Measurements from ENCODE around the gene KIAA1549. TPM values are rescaled to one million over a fixed set of nuclear protein-coding genes. Genes with fewer than 3 reads are reported as not detected.

KIAA1549 gene
- total RNA-seq, 4 donors from 2014 or later: 0.27 to 2.8 (median 0.78) TPM

DNA sequence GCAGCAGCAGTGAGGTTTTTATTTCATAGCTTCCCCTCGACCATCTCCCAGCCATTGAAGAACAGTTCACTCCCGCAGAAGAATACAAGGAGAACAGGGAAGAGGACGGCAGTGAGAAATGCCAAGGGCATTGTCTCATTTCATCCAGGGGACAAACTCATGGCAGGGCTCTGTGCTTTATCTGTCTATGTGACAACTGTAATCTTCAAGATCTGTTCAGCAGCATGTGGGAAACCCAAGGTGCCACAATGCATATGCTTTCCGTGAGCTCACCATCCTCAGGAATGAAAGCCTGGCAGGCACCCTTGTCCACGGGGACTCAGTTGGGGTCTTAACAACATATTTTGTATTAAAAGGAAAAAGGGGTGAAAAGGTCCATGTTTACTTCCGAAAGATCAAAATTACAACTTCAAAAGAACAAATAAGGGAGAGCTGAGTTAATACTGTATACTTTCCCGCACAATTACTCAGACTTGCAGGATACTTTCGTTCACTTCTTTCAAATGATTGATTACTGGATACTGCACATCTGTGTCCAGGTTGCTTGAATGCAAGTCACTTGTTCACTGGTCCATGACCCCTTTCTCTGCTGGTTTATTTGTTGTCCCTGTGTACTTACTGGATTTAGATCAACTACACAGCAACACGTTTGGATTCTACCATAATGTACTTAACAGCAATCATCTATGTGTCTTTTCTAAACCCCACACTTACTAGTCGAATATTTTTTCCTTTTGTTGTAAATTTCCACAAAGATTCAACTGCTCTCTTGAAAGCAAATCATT is 93.1 kb downstream of the KIAA1549 start:
- no peak for DNase-seq (ENCODE audit: low spot score in 2 of 2)
- intact Hi-C loops (cut with DNase I; ENCODE audit: low total_unique reads): no loop called here
- WGBS, 2 donors: 82 to 89% methylated on average over 10 of the region's 10 CpGs

DNA sequence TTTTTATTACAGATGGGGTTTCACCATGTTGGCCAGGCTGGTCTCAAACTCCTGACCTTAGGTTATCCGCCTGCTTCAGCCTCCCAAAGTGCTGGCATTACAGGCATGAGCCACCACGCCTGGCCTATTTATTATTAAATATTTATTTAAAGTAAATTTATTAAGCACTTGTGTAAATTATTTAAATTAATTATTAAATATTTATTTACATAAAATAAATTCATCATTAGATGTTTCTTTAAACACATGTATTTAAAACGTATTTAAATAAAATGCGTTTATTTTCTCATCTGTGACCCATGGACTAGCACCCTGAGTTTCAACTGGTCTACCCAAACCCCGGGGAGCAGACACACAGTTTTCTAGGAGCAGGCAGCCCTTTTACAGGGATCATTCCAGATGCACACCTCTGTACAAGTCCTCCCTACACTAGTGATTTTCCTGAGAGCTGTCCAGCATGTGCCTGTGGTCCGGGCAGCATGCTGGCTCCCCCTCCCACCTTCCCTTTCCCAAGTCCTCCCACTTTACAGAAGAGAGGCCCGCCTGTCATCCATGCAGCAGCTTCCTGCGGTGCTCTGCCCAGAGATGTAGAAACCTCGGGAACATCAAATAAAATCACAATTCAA is 94.0 kb downstream of the KIAA1549 start:
- intact Hi-C loops (cut with DNase I; ENCODE audit: low total_unique reads): no loop called here
- 89 to 90% methylated on average over 9 of the region's 9 CpGs for whole genome bisulfite sequencing, 2 donors
- no peak overlapping the region for H3K4me3 ChIP-seq (ENCODE audit: low read depth, poor library complexity, severe bottlenecking)
- no peak for DNase-seq (ENCODE audit: low spot score in 2 of 2)
- TF ChIP-seq POLR2A (IDR thresholded peaks at IDR 0.05): no peak
- TF ChIP-seq, protein P1, sequence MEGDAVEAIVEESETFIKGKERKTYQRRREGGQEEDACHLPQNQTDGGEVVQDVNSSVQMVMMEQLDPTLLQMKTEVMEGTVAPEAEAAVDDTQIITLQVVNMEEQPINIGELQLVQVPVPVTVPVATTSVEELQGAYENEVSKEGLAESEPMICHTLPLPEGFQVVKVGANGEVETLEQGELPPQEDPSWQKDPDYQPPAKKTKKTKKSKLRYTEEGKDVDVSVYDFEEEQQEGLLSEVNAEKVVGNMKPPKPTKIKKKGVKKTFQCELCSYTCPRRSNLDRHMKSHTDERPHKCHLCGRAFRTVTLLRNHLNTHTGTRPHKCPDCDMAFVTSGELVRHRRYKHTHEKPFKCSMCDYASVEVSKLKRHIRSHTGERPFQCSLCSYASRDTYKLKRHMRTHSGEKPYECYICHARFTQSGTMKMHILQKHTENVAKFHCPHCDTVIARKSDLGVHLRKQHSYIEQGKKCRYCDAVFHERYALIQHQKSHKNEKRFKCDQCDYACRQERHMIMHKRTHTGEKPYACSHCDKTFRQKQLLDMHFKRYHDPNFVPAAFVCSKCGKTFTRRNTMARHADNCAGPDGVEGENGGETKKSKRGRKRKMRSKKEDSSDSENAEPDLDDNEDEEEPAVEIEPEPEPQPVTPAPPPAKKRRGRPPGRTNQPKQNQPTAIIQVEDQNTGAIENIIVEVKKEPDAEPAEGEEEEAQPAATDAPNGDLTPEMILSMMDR (IDR thresholded peaks at IDR 0.05): no peak

More for the DNA sequence above, 93.1 kb downstream of the KIAA1549 start:
- no peak overlapping the region for H3K4me3 ChIP-seq (ENCODE audit: low read depth, poor library complexity, severe bottlenecking)
- TF ChIP-seq, protein P1 (IDR thresholded peaks at IDR 0.05): no peak
- no peak for TF ChIP-seq POLR2A (IDR thresholded peaks at IDR 0.05)

DNA sequence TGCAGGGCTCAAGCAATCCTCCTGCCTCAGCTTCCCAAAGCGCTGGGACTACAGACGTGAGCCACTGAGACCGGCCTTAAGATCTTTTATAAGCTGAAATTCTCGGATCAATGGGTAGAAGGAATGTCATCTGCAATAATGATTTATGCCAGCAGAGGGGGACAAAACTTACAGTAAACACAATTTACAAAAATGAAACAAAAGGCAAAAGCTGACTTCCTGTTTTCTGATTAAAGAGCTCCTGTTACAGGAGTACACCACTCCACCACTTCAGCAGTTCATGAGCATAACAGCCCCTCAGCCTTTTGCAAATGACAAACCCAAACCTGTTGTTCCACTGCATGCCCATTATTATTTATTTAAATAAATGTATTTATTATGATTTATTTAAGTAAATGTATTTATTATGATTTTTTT is 94.7 kb downstream of the KIAA1549 start:
- DNase-seq (ENCODE audit: low spot score in 2 of 2): peak in 1 of 2 donors; percentile 58
- TF ChIP-seq POLR2A (IDR thresholded peaks at IDR 0.05): no peak
- TF ChIP-seq, protein P1 (IDR thresholded peaks at IDR 0.05): no peak

DNA sequence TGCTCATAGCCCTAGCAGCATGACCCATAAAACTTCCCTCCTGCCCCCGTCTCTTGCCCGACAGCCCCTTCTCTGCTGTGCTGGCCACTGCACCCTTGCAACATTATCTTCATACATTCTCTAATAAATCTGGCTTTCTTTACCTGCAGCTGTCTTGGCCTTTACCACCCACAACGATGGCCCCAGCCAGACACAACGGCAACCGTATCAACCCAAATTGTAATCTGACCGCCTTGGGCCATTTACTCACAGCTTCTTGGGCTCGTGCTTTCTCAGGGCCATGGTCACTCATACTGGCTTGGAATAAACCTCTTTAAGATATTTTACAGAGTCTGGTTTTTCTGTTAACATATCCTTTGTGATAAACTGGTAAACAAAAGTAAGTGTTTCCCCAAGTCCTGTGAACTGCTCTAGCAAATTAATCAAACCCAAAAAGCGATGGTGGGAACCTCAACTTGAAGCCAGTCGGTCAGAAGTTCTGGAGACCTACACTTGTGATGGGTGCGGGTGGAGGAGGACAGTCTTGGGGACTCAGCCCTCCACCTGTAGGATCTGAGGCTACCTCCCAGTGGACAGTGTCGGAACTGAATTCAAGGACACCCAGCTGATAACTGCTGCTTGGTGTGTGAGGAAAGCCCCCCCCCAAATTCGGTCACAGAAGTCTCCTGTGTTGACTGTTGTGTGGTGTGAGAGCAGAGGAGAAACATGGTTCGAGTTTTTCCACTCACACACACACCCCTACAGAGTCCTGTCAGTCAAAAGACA is 95.6 kb downstream of the KIAA1549 start:
- DNase-seq (ENCODE audit: low spot score in 2 of 2): no peak
- TF ChIP-seq POLR2A (IDR thresholded peaks at IDR 0.05): no peak
- TF ChIP-seq, protein P1 (IDR thresholded peaks at IDR 0.05): no peak
- 90 to 92% methylated on average over 13 of the region's 13 CpGs for WGBS, 2 donors
- H3K4me3 ChIP-seq (ENCODE audit: low read depth, poor library complexity, severe bottlenecking): no peak overlapping the region
- intact Hi-C loops (cut with DNase I; ENCODE audit: low total_unique reads): no loop called here

More for the DNA sequence above, 94.7 kb downstream of the KIAA1549 start:
- intact Hi-C loops (cut with DNase I; ENCODE audit: low total_unique reads): no loop called here
- 35 to 51% methylated on average over 4 of the region's 4 CpGs for WGBS, 2 donors
- H3K4me3 ChIP-seq (ENCODE audit: low read depth, poor library complexity, severe bottlenecking): no peak overlapping the region

DNA sequence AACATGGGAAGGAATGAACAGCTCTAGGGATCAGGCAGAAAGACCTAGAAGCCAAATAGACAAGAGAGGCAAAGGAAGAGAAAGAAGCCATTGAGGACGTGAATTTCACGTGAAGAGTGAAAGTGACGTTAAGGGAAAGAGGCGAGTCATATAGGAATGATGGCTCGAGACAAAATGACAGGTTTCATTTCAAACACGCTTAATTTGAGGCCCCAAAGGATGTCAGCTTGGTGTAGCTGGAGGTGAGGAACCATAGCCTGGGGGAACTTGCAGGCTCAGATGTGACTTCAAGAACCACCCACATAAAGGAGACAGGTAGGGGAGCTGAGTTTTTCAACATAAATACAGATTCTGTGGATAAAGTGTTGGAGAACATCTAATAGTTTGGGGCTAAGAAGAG is 98.9 kb downstream of the KIAA1549 start:
- intact Hi-C loops (cut with DNase I; ENCODE audit: low total_unique reads): no loop called here
- 79 to 83% methylated on average over 6 of the region's 6 CpGs for WGBS, 2 donors
- TF ChIP-seq, protein P1 (IDR thresholded peaks at IDR 0.05): no peak
- TF ChIP-seq POLR2A (IDR thresholded peaks at IDR 0.05): no peak
- no peak overlapping the region for H3K4me3 ChIP-seq (ENCODE audit: low read depth, poor library complexity, severe bottlenecking)
- no peak for DNase-seq (ENCODE audit: low spot score in 2 of 2)

All from lower leg skin (tissue), 4 donors.